T-cell (primary cell): ENCODE measurements around the gene DLD. TPM values are rescaled to one million over a fixed set of nuclear protein-coding genes. Genes with fewer than 3 reads are reported as not detected.

Source experiments
- ATAC-seq, 4 experiments: fragments of 200-7000 bp in 3 of 4; fragments of 150-1000 bp in 1 of 4; cut with Tn5 transposase; replicated peaks in 1 of 4; 1 replicate in 3 of 4; 2 replicates in 1 of 4; pipeline ENCODE4 v1.10.0; 2021; ENCODE audit warnings: moderate library complexity in 3 of 4, mild to moderate bottlenecking in 2 of 4, moderate number of reproducible peaks in 1 of 4
- CTCF ChIA-PET, 2 donors: fragments of 300-600 bp; sonication (Branson Sonifier 250); formaldehyde crosslinking; loops; one replicate each; lab custom pipeline; 2022; ENCODE audit warnings: antibody characterized with exemption in 2 of 2; lab: Charles Lee
- POLR2A ChIA-PET, 2 donors: fragments of 300-600 bp; sonication (Branson Sonifier 250); formaldehyde crosslinking; loops; one replicate each; lab custom pipeline; 2022; ENCODE audit warnings: antibody characterized with exemption in 2 of 2; lab: Charles Lee
- DNase-seq, 35 experiments: peaks; one replicate each; pipeline versions ENCODE4 v3.0.0 to v3.0.0-alpha.2; 2013 to 2023
- H3K27ac ChIP-seq: one replicate; pipeline ENCODE4 v1.5.1; 2013; ENCODE audit warnings: low read length
- H3K27me3 ChIP-seq, 2 experiments: replicated peaks in 1 of 2; 1 replicate in 1 of 2; 2 replicates in 1 of 2; pipeline versions ENCODE4 v1.6.1 to v1.7.0; 2013; ENCODE audit warnings: low read length in 1 of 2, mixed read lengths in 1 of 2; ENCODE audit not compliant: control insufficient read depth in 2 of 2, insufficient read depth in 2 of 2; ENCODE audit errors: extremely low read depth in 1 of 2
- H3K36me3 ChIP-seq, 2 donors: 1 replicate in 1 of 2; 2 replicates in 1 of 2; pipeline versions ENCODE4 v1.6.1 to v1.7.0; 2013; ENCODE audit warnings: low read length in 1 of 2; ENCODE audit not compliant: control insufficient read depth in 2 of 2, insufficient read depth in 1 of 2; ENCODE audit errors: extremely low read depth in 1 of 2
- H3K4me1 ChIP-seq, 2 experiments: 1 replicate in 1 of 2; 2 replicates in 1 of 2; pipeline versions ENCODE4 v1.6.1 to v1.7.0; 2013; ENCODE audit warnings: low read length in 2 of 2, mixed read lengths in 1 of 2; ENCODE audit not compliant: insufficient read depth in 2 of 2, control insufficient read depth in 1 of 2; ENCODE audit errors: extremely low read depth in 1 of 2
- H3K4me3 ChIP-seq, 2 donors: 1 replicate in 1 of 2; 2 replicates in 1 of 2; pipeline versions ENCODE4 v1.5.1 to v1.7.0; 2013; ENCODE audit warnings: mild to moderate bottlenecking in 2 of 2, low read length in 1 of 2, moderate library complexity in 1 of 2; ENCODE audit not compliant: control insufficient read depth in 1 of 2; ENCODE audit errors: extremely low read depth in 1 of 2
- H3K9me3 ChIP-seq: 2 replicates; pipeline ENCODE4 v1.7.0; 2013
- H3K27ac Mint-ChIP-seq, 2 donors: one replicate each; pipeline ENCODE4 v1.8.0; 2020 to 2021; ENCODE audit warnings: mild to moderate bottlenecking in 2 of 2, mixed read lengths in 2 of 2
- H3K27me3 Mint-ChIP-seq, 2 donors: one replicate each; pipeline ENCODE4 v1.8.0; 2021 to 2022; ENCODE audit warnings: mixed read lengths in 2 of 2
- H3K36me3 Mint-ChIP-seq: one replicate; pipeline ENCODE4 v1.8.0; 2021; ENCODE audit warnings: mixed read lengths
- H3K4me1 Mint-ChIP-seq, 3 donors: one replicate each; pipeline ENCODE4 v1.8.0; 2020 to 2022; ENCODE audit warnings: mixed read lengths in 3 of 3, mild to moderate bottlenecking in 1 of 3
- H3K4me3 Mint-ChIP-seq, 3 donors: one replicate each; pipeline ENCODE4 v1.8.0; 2020 to 2022; ENCODE audit warnings: mild to moderate bottlenecking in 3 of 3, mixed read lengths in 3 of 3, moderate library complexity in 3 of 3
- H3K9me3 Mint-ChIP-seq, 3 donors: one replicate each; pipeline ENCODE4 v1.8.0; 2020 to 2022; ENCODE audit warnings: mixed read lengths in 3 of 3
- WGBS: methylation state at CpG from one replicate; pipeline ENCODE4 v1.1.5; 2013; ENCODE audit warnings: missing lambda C conversion rate; ENCODE audit not compliant: insufficient coverage; 5-methylcytosine and 5-hydroxymethylcytosine counted together
- total RNA-seq, 35 experiments: library from RNA in 6 of 35; stranded (reverse) in 6 of 35; fragments of 120-200 nt in 1 of 35; gene quantifications; one replicate each; pipeline versions ENCODE4 v1.2.1 to v1.2.4 and lab custom pipeline; 2013 to 2026

DLD gene
- total RNA-seq, 5 donors from 2014 or later (not counting 1 experiment from before 2014, with no cell fraction given), result 32.3 to 63.6 (median 41.9) TPM

DNA sequence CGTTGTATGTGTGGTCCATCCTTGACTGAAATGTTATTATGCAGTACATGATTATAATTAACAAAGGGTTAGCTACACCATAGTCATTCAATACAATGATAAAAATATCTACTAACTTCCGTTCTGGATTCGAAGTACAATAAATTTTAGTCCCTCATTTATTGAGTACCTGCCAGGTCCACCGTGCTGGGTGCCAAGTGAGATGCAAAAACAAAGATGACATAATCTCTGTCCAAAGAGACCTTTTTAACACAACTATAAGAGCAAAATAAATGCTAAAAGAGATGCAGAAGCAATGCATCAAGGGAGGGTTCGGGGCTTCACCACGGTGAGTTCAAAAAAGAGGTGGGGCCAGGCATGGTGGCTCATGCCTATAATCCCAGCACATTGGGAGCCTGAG lies 78.9 kb downstream of the DLD start:
- no peak overlapping the region for H3K4me3 Mint-ChIP-seq
- Histone ChIP-seq H3K36me3 (no peaks in the 10 kb centered on the region), H3K4me1 (no peaks in the 10 kb centered on the region), H3K4me3 (no peak overlapping the region), H3K27ac (no peak overlapping the region), H3K27me3 (peaks cover 0 to 4% of the 10 kb centered on the region in 2 experiments), H3K9me3 (no peaks in the 10 kb centered on the region)
- peaks cover 4 to 5% of the 10 kb centered on the region in 2 donors for H3K27me3 Mint-ChIP-seq
- WGBS, result 95% methylated on average over 3 of the region's 6 CpGs
- ChIA-PET POLR2A (no interaction called here), CTCF (no interaction called here)
- no peak for DNase-seq
- H3K27ac Mint-ChIP-seq, result no peak overlapping the region
- H3K36me3 Mint-ChIP-seq, result no peaks in the 10 kb centered on the region
- ATAC-seq, result no peak
- H3K9me3 Mint-ChIP-seq, result no peaks in the 10 kb centered on the region
- no peaks in the 10 kb centered on the region for H3K4me1 Mint-ChIP-seq

Other genes starting within 250 kb of the DLD start
- gene SLC26A4, start 230.4 kb upstream of the DLD start, total RNA-seq, result 1 to 10 TPM in 1 of 5 donors, under 1 TPM in 2, not detected in 2; 0.10 to 1.1 (median 0.60) TPM
- gene CBLL1, start 147.0 kb upstream of the DLD start, total RNA-seq, result 10 to 100 TPM; 50.5 to 70.1 (median 61.6) TPM
- under 1 TPM in 3 of 5 donors, not detected in 2; 0.33 to 0.93 (median 0.70) TPM for gene SLC26A3, start 88.0 kb upstream of the DLD start, total RNA-seq
- gene LAMB1, start 112.0 kb downstream of the DLD start, total RNA-seq, result 1 to 10 TPM in 2 of 5 donors, under 1 TPM in 1, not detected in 2; 0.56 to 1.4 (median 1.0) TPM
- gene LAMB4, start 239.2 kb downstream of the DLD start, total RNA-seq, result under 1 TPM in 1 of 5 donors, not detected in 4; 0.18 TPM